ENCODE results near the gene SBK2. TPM values are rescaled to one million over a fixed set of nuclear protein-coding genes. Genes with fewer than 3 reads are reported as not detected.
"Not testable (repeated sequence)": the region's sequence is repeated elsewhere in the genome, so short reads cannot be mapped to it uniquely, and the experiment has no call there.

SBK2 gene
- total RNA-seq, 1 donor from 2014 or later, result not detected

GRCh38 chr19:55534280-55534679 is 2.7 kb downstream of the SBK2 start:
- DNase-seq, result not testable (repeated sequence)

DNA sequence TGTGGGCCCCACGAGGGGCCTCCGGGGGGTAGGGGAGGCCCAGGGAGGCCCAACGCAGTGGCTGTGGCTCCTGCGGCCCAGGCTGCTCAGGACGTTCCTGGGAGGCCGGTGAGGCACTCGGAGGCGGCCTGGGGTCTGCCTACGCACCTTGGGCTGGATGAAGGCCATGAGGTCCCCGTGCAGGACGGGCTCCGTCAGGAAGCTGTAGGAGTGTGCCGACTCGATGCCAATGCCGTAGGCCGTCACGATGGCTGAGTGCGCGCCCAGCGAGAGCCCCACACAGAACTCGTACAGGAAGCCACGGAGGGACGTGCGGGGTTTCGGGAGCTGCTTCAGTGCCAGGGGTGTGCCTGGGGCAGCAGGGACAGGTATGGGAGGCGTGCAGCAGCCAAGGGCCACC is 5.9 kb downstream of the SBK2 start:
- no peak for DNase-seq

GRCh38 chr19:55529636-55530234 is 7.2 kb downstream of the SBK2 start:
- DNase-seq, result no peak

GRCh38 chr19:55528030-55528803 is 8.7 kb downstream of the SBK2 start:
- DNase-seq, result no peak

GRCh38 chr19:55527197-55528029 is 9.5 kb downstream of the SBK2 start:
- DNase-seq, result no peak

- DNase-seq, result peak; percentile 63
Measured at GRCh38 chr19:55526216-55527196, 10.4 kb downstream of the SBK2 start.

DNA sequence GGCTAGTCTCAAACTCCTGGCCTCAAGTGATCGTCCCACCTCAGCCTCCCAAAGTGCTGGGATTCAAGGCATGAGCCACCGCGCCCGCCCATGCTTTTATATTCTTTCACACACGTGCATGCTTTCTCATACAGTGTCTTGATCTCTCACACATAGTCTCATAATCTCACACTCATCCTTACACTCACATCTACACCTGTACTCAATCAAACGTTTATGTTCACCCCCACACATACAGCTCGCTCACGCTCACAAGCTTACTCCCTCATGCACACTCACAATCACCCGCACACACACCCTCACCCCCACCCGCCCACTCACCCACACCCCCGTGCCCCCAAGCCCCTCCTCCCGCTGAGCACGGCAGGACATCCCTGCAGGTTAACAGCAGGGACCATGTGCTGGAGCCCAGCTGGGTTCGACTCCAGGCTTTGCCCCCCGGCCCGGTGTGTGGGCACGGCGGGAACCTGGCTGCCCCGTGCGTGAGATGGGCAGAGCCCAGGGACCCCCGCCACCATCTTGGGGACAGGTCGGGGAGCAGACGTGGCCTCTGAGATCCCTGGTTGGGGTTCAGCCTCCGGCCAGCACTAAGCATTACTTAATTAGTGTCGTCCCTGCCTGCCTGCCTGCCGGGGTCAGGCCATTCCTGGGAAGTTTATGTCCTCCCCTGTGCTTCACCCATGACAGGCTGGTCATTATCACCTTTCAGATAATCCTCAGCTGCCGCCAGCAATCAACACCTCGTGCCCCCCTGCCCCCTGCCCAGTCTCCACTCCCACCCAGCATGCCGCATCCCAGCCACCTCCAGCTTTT is 11.4 kb downstream of the SBK2 start:
- no peak for DNase-seq

DNA sequence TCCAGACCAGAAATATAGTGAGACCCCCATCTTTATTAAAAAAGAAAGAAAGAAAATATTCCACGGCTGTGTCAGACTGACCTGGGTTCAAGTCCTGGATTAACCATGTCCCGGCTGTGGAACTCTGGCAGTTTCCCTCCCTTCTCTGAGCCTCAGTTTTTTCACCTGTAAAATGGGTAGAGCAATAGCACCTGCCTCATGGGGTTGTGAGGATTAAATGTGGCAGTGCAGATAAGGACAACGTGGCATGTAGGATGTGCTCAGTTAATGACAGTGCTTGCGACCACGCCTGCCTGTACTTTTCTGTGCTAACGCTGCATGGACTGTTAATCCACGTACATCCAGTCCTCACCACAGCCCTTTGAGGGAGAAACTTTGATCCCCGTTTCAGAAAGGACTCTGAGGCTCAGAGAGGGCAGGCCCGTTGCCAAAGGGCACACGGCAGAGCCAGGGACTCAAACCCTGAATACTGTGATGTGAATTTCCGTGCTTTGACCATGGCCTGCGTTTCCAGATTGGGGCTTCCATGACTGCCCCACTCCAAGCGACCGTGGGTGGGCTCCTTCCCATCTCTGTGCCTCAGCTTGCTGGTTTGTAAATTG is 16.1 kb downstream of the SBK2 start:
- DNase-seq, result no peak

GRCh38 chr19:55519451-55520311 is 17.3 kb downstream of the SBK2 start:
- peak; percentile 49 for DNase-seq

- peak; percentile 95 for DNase-seq
Measured at GRCh38 chr19:55516878-55517620, 19.9 kb downstream of the SBK2 start.

GRCh38 chr19:55508120-55508519 is 28.8 kb downstream of the SBK2 start:
- no peak for DNase-seq

GRCh38 chr19:55504981-55505380 is 32.0 kb downstream of the SBK2 start:
- DNase-seq, result no peak

GRCh38 chr19:55504252-55504603 is 32.7 kb downstream of the SBK2 start:
- DNase-seq, result no peak

DNA sequence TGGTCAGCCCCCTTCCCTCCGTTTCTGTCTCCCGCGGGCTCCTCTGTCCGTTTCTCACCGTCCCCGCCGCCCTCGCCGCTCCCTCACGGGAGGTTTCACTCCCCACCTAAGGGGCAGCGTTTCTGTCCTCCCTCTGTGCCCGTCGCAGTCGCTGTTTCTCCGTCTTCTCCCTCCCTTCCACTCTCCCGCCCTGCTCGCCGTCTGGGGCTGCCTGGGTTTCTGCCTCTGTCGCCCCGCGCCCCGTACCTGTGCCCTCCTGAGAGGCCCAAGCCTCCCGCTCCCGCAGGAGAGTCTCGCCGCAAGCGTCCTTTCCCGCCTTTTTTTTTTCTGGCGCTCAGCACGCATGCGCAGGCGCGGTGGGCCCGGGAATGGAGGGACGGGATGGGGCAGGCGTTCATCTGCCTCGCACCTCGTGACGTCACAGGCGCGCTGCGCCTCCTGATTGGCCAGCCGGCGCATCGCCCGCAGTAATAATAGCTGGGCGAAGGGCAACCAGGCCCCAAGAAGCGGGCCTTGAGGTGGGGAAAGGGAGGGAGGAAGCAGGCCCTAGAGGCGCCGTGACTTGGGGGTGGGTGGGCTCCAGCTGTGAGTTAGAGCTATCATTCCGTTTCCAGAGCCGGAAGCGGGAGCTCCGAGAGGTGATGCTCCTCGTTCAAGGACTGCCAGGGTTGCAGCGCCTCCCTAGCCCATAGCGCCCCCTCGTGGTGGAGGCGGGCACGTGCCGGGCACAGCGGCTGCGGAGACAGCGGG is 33.3 kb downstream of the SBK2 start:
- peak; percentile 95 for DNase-seq

DNA sequence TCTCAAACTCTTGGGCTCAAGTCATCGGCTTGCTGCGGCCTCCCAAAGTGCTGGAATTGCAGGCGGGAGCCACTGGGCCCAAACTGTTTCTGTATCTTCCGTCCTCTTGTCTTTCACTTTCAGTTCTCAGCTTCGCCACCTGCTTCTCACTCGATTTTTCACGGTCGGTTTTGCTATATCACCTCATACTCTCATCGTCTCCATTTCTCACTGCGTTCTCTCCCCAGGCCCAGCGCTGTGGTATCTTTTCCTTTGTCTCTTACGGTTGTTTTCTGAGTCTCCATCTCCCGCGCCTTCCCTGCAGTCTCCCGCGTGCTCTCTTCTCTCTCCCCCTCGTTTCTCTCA is 33.8 kb downstream of the SBK2 start:
- no peak for DNase-seq

DNA sequence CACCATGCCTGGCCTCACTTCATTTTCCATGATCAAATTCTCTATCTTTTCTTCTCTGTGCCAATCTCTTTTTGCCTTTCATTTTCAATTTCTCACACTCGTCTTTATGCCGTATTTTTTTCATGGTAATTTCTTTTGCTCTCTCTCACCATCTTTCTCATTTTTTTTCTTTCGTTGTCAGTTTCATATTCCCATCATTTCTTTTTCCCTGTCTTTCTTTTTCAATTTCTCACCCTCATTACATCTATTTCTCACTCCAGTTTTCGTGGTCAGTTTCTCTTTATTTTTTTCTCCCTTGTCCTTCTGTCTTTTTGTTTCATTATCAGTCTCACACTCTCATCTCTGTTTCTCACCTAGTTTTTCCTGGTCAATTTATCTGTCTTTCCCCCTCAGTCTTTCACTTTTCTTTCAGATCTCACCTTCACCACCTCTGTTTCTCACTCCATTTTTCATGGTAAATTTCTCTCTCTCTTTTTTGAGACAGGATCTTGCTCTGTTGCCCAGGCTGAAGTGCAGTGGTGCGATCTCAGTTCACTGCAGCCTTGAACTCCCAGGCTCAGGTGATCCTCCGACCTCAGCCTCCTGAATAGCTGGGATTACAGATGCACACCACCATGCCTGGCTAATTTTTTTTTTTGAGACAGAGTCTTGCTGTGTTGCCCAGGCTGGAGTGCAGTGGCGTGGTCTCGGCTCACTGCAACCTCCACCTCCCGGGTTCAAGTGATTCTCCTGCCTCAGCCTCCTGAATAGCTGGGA is 34.6 kb downstream of the SBK2 start:
- DNase-seq, result no peak

- no peak for DNase-seq
Measured at GRCh38 chr19:55500368-55500952, 36.5 kb downstream of the SBK2 start.
